Activated CD4-positive, alpha-beta memory T cell treated with anti-CD3 and anti-CD28 coated beads for 36 hours (primary cell): Measurements from ENCODE around the gene GPR176. TPM values are rescaled to one million over a fixed set of nuclear protein-coding genes. Genes with fewer than 3 reads are reported as not detected.
A peak's percentile ranks its signal among the peaks of the same experiment; 100 is the strongest.

Experiments
- CTCF ChIA-PET: fragments of 350-600 bp; sonication (Branson Sonifier 250); formaldehyde crosslinking; loops from one replicate; lab custom pipeline; 2021; ENCODE audit warnings: antibody characterized with exemption, inconsistent platforms; lab: Charles Lee
- POLR2A ChIA-PET: fragments of 350-600 bp; sonication (Branson Sonifier 250); formaldehyde crosslinking; loops from one replicate; lab custom pipeline; 2021; ENCODE audit warnings: antibody characterized with exemption; lab: Charles Lee
- DNase-seq: peaks from one replicate; pipeline ENCODE4 v3.0.0-alpha.2; 2020
- H3K27ac Mint-ChIP-seq: one replicate; pipeline ENCODE4 v1.8.0; 2021; ENCODE audit warnings: mixed read lengths
- H3K27me3 Mint-ChIP-seq: one replicate; pipeline ENCODE4 v1.8.0; 2021; ENCODE audit warnings: mixed read lengths
- H3K36me3 Mint-ChIP-seq: one replicate; pipeline ENCODE4 v1.8.0; 2021; ENCODE audit warnings: mixed read lengths
- H3K4me1 Mint-ChIP-seq: one replicate; pipeline ENCODE4 v1.8.0; 2021; ENCODE audit warnings: low read depth, mixed read lengths
- H3K4me3 Mint-ChIP-seq: one replicate; pipeline ENCODE4 v1.8.0; 2021; ENCODE audit warnings: mild to moderate bottlenecking, mixed read lengths
- H3K9me3 Mint-ChIP-seq: one replicate; pipeline ENCODE4 v1.8.0; 2021; ENCODE audit warnings: mixed read lengths
- intact Hi-C: fragments of 100-400 bp; cut with micrococcal nuclease; formaldehyde crosslinking; loops from one replicate; pipeline ENCODE4 v1.15.1; 2023
- total RNA-seq, 2 experiments: library from RNA; stranded (reverse); gene quantifications; one replicate each; pipeline ENCODE4 v1.2.3, GENCODE V29; 2021

Gene GPR176
- total RNA-seq, 2 experiments from 2014 or later = 0.21 to 0.27 TPM

DNA sequence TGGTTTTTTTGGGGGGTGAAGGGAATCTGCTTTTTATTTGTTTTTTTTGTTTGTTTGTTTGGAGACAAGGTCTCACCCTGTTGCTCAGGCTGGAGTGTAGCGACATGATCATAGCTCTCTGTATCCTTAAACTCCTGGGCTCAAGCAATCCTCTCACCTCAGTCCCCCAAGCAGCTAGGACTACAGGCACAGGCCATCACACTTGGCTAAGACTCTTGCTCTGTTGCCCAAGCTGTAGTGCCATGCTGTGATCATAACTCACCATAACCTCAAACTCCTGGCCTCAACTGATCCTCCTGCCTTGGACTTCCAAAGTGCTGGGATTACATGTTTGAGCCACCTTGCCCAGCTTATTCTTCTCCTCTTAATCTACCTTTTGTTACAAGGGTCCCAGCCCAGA lies 31.8 kb downstream of the GPR176 start:
- H3K4me3 Mint-ChIP-seq = no peak overlapping the region
- no peak overlapping the region for H3K27ac Mint-ChIP-seq
- peaks cover 5% of the 10 kb centered on the region for H3K27me3 Mint-ChIP-seq
- POLR2A ChIA-PET = no interaction called here
- DNase-seq = no peak
- no peaks in the 10 kb centered on the region for H3K4me1 Mint-ChIP-seq
- H3K9me3 Mint-ChIP-seq = no peaks in the 10 kb centered on the region
- intact Hi-C loops = no loop called here
- H3K36me3 Mint-ChIP-seq = no peaks in the 10 kb centered on the region
- CTCF ChIA-PET = interaction anchor here (0.7 to 1.4 kb wide), 6 partner anchors 13 to 386 kb away, joined by 3 to 5 read pairs (median 4); no protein-coding TSS in a partner anchor

DNA sequence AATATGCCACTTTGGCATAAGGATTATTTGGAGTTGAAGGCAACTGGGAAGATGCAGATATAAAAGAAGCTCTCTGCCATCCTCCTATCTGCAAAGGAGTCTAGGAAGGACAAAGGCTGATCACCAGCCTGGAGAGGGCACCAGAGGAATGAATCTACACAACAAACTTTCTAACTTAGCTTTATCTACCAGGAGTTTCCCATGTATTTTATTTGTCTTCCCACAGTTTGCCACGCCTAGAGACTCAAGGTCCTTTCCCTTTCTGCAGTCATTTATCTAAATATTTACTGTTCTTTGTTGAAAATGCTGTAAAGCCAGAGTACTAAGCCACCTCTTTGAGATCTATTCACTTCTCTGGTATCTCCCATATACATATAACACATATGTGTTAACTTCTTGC lies 32.2 kb downstream of the GPR176 start:
- H3K27me3 Mint-ChIP-seq = peaks cover 5% of the 10 kb centered on the region
- H3K27ac Mint-ChIP-seq = no peak overlapping the region
- POLR2A ChIA-PET = no interaction called here
- DNase-seq = no peak
- H3K4me3 Mint-ChIP-seq = no peak overlapping the region
- H3K4me1 Mint-ChIP-seq = no peaks in the 10 kb centered on the region
- CTCF ChIA-PET = interaction anchor here (0.7 to 1.4 kb wide), 6 partner anchors 12 to 387 kb away, joined by 3 to 5 read pairs (median 4); no protein-coding TSS in a partner anchor
- intact Hi-C loops = no loop called here
- H3K36me3 Mint-ChIP-seq = no peaks in the 10 kb centered on the region
- no peaks in the 10 kb centered on the region for H3K9me3 Mint-ChIP-seq

DNA sequence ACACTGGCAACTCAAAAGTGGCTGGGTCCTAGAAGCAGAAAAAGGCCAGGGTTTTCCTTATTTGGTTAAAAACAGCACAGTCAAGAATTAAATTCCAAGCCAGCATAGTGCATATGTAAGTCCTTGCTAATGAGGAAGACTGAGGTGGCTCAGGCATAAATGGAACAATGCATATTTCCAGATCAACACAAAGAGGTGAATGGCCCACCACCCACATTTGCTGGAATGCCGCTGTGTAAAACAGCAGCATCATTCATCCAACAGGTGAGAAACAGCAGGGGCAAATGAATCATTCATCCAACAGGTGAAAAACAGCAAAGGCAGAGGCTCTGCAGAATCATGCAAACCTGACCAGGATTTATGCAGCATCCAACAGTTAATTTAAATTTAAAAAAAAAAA lies 32.9 kb downstream of the GPR176 start:
- intact Hi-C loops = no loop called here

DNA sequence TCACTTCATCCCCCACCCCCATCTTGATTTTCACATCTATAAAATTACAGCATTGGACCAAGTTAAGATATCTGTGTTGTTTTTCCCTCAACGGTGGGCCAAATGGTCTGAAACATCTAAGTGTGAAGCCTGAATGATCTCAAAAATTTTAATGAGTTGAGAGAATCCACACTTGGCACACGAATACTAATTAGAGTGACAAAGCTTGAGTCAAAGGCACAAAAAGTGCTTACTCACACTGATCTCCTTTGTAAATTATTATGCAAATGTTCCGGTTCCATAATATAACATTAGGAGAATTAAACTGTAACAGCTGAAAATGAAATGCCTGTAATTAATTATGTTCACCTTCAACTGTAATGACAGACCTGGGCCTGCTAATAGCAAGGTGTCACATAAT lies 33.6 kb downstream of the GPR176 start:
- no peaks in the 10 kb centered on the region for H3K36me3 Mint-ChIP-seq
- no peak overlapping the region for H3K27ac Mint-ChIP-seq
- intact Hi-C loops = no loop called here
- no peaks in the 10 kb centered on the region for H3K9me3 Mint-ChIP-seq
- no peak overlapping the region for H3K4me3 Mint-ChIP-seq
- POLR2A ChIA-PET = no interaction called here
- CTCF ChIA-PET = no interaction called here
- H3K4me1 Mint-ChIP-seq = no peaks in the 10 kb centered on the region
- H3K27me3 Mint-ChIP-seq = peaks cover 12% of the 10 kb centered on the region
- no peak for DNase-seq

More for the DNA sequence above, 32.9 kb downstream of the GPR176 start:
- Mint-ChIP-seq H3K27me3 (peaks cover 8% of the 10 kb centered on the region), H3K27ac (no peak overlapping the region), H3K4me1 (no peaks in the 10 kb centered on the region), H3K9me3 (no peaks in the 10 kb centered on the region), H3K4me3 (no peak overlapping the region), H3K36me3 (no peaks in the 10 kb centered on the region)
- ChIA-PET CTCF (interaction anchor here (1.0 to 1.4 kb wide), 4 partner anchors 20 to 387 kb away, joined by 3 to 5 read pairs (median 4); no protein-coding TSS in a partner anchor), POLR2A (no interaction called here)
- DNase-seq = no peak

DNA sequence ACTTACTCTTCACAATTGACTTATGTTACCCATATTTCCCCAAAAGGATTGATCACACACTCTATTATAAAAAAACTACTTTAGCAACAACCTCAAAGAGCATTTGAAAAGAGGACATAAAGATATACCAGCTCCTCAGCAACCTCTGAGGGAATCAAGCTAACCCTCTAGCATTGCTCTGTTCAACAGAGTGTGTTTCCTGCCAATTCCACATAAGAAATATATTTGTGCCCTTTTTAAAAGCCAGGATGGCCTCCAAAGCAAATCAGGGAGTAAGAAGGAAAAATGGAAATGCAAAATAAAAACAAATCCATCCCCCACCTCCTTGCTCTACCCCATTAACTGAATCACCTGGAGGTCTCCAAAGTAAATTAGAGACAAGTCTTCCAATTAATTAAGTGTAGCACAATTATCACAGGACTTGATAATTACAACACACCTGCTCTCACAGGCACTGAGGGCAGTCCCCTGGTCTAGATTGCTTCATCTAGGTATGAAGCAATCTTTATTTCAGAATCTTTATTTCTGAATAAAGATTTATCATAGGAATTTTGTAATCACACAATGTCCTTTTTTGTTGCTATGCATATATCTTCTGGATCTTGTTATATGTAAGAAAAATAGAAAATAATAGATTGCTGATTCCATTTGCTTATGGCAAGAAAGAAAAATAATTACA lies 34.8 kb downstream of the GPR176 start:
- no peak for DNase-seq
- Mint-ChIP-seq H3K4me1 (no peaks in the 10 kb centered on the region), H3K27me3 (peaks cover 12% of the 10 kb centered on the region), H3K36me3 (no peaks in the 10 kb centered on the region), H3K27ac (no peak overlapping the region), H3K9me3 (no peaks in the 10 kb centered on the region), H3K4me3 (no peak overlapping the region)
- POLR2A ChIA-PET = no interaction called here
- intact Hi-C loops = no loop called here
- CTCF ChIA-PET = no interaction called here

DNA sequence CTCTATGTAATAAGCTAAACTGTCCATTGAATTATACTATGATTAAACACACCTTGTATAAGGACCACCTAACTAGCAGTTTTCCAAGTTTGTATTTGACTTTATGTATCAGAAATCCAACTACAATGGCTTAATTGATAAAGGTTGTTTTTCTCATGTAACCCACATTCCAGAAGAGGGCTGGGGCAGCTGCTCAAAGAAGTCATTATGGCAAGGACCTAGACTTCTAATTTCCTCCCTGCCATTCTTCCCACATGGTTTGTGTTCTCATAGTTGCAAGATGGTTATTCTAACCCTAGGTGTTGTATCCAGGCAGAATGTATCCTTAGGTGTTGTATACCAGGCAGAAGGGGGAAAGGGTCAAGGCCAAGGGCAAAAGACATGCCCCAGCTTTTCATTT lies 35.7 kb downstream of the GPR176 start:
- DNase-seq = no peak
- Mint-ChIP-seq H3K36me3 (no peaks in the 10 kb centered on the region), H3K9me3 (no peaks in the 10 kb centered on the region), H3K4me3 (no peak overlapping the region), H3K27ac (no peak overlapping the region), H3K4me1 (no peaks in the 10 kb centered on the region), H3K27me3 (peaks cover 12% of the 10 kb centered on the region)
- intact Hi-C loops = no loop called here
- ChIA-PET CTCF (no interaction called here), POLR2A (no interaction called here)

DNA sequence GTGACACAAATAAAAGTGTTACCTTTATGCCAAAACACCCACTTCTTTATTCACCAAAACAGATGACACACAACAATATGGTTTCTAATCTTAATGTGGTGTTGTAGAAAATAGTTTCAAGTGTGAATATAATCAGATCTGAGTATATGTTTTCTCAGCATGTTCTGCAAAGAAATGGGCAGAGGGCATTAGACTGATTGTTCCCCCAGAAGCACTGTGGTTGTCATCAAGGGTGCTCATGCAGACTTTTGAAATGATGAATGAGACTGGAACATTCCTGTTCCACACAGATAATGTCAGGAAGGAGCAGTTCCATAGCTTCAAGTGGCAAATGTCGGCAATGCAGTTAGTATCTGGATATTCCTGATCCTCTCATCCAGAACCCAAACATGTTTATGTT lies 37.5 kb downstream of the GPR176 start:
- ChIA-PET CTCF (no interaction called here), POLR2A (no interaction called here)
- H3K4me3 Mint-ChIP-seq = no peak overlapping the region
- H3K27me3 Mint-ChIP-seq = peaks cover 12% of the 10 kb centered on the region
- DNase-seq = no peak
- H3K4me1 Mint-ChIP-seq = no peaks in the 10 kb centered on the region
- no peaks in the 10 kb centered on the region for H3K9me3 Mint-ChIP-seq
- no peak overlapping the region for H3K27ac Mint-ChIP-seq
- intact Hi-C loops = no loop called here
- H3K36me3 Mint-ChIP-seq = no peaks in the 10 kb centered on the region

DNA sequence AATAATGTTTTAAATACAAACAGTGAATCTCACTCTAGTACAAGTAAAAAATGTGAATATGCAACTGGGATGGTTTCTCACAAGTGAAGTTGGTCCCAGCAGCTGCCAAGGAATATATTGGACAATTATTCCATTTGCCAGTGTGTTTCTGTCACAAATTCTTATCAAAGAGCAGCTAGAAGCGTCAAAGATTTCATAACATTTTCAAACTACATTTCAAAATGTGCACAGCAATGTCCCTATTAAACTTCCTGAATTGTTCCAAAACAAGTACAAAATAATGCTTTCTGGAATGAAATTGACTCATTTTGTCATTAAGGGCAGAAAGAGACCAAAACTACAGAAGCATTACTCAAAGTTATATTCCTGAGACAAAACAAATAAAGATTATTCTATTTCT lies 38.3 kb downstream of the GPR176 start:
- intact Hi-C loops = no loop called here
- Mint-ChIP-seq H3K4me3 (no peak overlapping the region), H3K9me3 (no peaks in the 10 kb centered on the region), H3K4me1 (no peaks in the 10 kb centered on the region), H3K27me3 (peaks cover 12% of the 10 kb centered on the region), H3K27ac (no peak overlapping the region), H3K36me3 (no peaks in the 10 kb centered on the region)
- POLR2A ChIA-PET = no interaction called here
- CTCF ChIA-PET = no interaction called here
- DNase-seq = no peak

DNA sequence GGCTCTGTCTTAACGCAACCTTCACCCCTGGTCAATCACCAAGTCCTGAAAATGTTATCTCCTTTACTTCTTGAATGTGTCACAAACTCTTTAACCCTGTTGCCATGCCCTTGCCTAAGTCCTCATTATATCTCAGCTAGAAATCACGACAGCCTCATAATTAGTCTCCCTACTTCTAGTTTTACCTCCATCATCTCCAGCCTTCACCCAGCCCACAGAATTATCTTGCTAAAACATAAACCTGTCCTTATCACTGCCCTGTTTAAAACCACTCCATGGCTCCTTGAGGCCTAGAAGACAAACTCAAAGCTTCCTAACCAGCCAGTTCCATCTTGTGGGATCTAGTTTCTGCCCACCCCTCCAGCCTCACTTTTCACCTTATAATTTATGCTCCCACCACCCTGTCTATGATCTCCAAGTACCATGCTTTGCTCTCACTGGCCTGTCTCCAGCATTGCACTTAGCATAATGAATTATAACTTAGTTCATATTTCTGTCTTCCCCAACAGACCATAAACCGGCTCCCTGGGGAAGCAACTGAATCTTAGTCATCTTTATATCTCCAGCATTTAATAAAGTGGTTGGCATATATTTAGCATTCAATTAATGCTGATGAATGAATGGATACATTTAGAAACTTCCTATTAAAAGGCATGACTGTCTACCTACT lies 39.2 kb downstream of the GPR176 start:
- intact Hi-C loops = no loop called here
- Mint-ChIP-seq H3K27me3 (peaks cover 12% of the 10 kb centered on the region), H3K9me3 (no peaks in the 10 kb centered on the region), H3K4me3 (no peak overlapping the region), H3K36me3 (no peaks in the 10 kb centered on the region), H3K27ac (no peak overlapping the region), H3K4me1 (no peaks in the 10 kb centered on the region)
- ChIA-PET POLR2A (no interaction called here), CTCF (no interaction called here)
- DNase-seq = no peak

DNA sequence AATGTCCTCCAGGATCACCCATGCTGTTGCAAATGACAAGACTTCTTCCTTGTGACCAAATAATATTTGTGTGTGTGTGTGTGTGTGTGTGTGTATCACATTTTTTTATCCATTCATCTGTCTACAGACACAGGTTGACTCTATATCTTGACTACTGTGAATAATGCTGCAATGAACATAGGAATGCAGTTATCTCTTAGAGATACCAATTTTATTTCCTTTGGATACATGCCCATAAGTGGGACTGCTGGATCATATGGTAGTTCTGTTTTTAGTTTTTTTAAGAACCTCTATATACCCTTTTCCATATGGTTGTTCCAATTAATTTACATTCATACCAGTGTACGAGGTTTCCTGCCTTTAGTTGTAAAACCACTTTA lies 41.7 kb downstream of the GPR176 start:
- Mint-ChIP-seq H3K9me3 (no peaks in the 10 kb centered on the region), H3K36me3 (no peaks in the 10 kb centered on the region), H3K27ac (no peak overlapping the region), H3K4me3 (no peak overlapping the region), H3K4me1 (peaks cover 10% of the 10 kb centered on the region), H3K27me3 (peaks cover 7% of the 10 kb centered on the region)
- POLR2A ChIA-PET = no interaction called here
- CTCF ChIA-PET = no interaction called here
- intact Hi-C loops = loop anchor here (5.0 kb wide), 1 partner anchor 76 kb away; no protein-coding TSS in a partner anchor
- no peak for DNase-seq

DNA sequence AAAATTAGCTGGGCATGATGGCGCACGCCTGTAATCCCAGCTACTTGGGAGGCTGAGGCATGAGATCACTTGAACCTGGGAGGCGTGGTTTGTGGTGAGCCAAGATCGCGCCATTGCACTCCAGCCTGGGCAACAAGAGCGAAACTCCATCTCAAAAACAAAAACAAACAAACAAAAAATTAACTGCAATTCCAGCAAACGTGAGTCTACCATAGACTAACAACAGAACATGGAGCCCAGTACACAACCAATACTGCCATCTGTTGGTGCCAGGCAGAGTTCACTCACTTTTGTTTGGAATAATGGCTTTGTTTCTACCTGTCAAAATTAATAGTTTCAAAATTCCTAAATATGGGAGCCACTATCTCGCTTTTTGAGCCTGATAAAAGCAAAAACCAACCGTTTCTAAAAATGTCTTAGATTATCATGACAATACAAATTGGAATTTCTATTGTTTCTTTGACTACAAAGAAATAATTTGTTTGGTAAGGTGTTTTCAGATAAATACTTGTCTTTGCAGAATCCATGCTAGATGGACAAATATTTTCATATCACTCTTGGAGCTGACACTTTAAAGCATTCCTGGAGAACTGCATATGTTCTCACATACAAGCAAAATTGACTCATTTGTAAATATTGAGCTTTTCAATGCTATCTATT lies 45.0 kb downstream of the GPR176 start:
- peak; percentile 35 for DNase-seq
- H3K27me3 Mint-ChIP-seq = peaks cover under 1% of the 10 kb centered on the region
- no peaks in the 10 kb centered on the region for H3K36me3 Mint-ChIP-seq
- H3K4me3 Mint-ChIP-seq = no peak overlapping the region
- ChIA-PET CTCF (interaction anchor here (0.7 to 5.0 kb wide), 11 partner anchors 13 to 997 kb away, joined by 3 to 29 read pairs (median 5); partner anchors contain the start of gene FSIP1), POLR2A (no interaction called here)
- no peaks in the 10 kb centered on the region for H3K9me3 Mint-ChIP-seq
- no peak overlapping the region for H3K27ac Mint-ChIP-seq
- intact Hi-C loops = loop anchor here (1.0 to 5.0 kb wide), 4 partner anchors 73 to 189 kb away; partner anchors contain the start of gene FSIP1
- H3K4me1 Mint-ChIP-seq = peaks cover 10% of the 10 kb centered on the region

DNA sequence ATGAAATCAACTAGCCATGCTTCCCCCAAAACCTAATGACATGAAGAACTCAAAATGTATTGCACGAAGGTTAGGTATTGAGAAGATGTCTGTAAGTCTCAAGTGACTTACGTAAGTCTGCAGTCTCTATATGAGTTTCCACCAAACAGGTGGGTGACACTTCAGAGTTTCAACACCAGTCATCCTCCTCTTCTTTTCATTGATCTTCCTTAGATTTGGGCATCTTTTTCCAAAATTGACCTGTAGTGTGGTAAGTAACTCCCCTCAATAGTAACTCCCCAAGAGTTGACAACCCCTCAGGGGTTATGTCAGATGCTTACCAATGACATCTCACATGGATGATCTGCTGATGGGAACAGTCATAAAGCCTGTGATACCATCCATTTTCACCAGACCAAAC lies 46.1 kb downstream of the GPR176 start:
- no peak overlapping the region for H3K27ac Mint-ChIP-seq
- peaks cover 1% of the 10 kb centered on the region for H3K27me3 Mint-ChIP-seq
- H3K36me3 Mint-ChIP-seq = no peaks in the 10 kb centered on the region
- CTCF ChIA-PET = interaction anchor here (0.7 to 5.0 kb wide), 7 partner anchors 11 to 188 kb away, joined by 3 to 29 read pairs (median 5); partner anchors contain the start of gene FSIP1
- POLR2A ChIA-PET = no interaction called here
- DNase-seq = no peak
- peaks cover 10% of the 10 kb centered on the region for H3K4me1 Mint-ChIP-seq
- H3K9me3 Mint-ChIP-seq = no peaks in the 10 kb centered on the region
- intact Hi-C loops = loop anchor here (1.0 to 2.0 kb wide), 2 partner anchors 91 to 188 kb away; partner anchors contain the start of gene FSIP1
- no peak overlapping the region for H3K4me3 Mint-ChIP-seq
